GM06990 (cell line): ENCODE results near the gene POC1B.

Experiments used
- DNase-seq: peaks from one replicate; pipeline ENCODE4 v3.0.0-alpha.2; 2011; ENCODE audit not compliant: insufficient read length; ENCODE audit errors: extremely low read depth
- H3K27me3 ChIP-seq: replicated peaks from 2 replicates; pipeline ENCODE4 v1.6.0; 2011; ENCODE audit warnings: low read length; ENCODE audit not compliant: control insufficient read depth, insufficient read depth
- H3K36me3 ChIP-seq: 2 replicates; pipeline ENCODE4 v1.5.1; 2011; ENCODE audit warnings: low read length; ENCODE audit not compliant: control insufficient read depth, insufficient read depth
- H3K4me3 ChIP-seq: replicated peaks from 2 replicates; pipeline ENCODE4 v1.5.1; 2011; ENCODE audit warnings: low read depth, mild to moderate bottlenecking, control low read depth, low read length
- TF ChIP-seq, protein P1 (sequence below): IDR thresholded peaks from 2 replicates; pipeline ENCODE4 v1.5.1; 2011; ENCODE audit warnings: low read length, control low read depth, mild to moderate bottlenecking, inconsistent platforms; ENCODE audit not compliant: insufficient read depth, poor library complexity, severe bottlenecking

POC1B gene

DNA sequence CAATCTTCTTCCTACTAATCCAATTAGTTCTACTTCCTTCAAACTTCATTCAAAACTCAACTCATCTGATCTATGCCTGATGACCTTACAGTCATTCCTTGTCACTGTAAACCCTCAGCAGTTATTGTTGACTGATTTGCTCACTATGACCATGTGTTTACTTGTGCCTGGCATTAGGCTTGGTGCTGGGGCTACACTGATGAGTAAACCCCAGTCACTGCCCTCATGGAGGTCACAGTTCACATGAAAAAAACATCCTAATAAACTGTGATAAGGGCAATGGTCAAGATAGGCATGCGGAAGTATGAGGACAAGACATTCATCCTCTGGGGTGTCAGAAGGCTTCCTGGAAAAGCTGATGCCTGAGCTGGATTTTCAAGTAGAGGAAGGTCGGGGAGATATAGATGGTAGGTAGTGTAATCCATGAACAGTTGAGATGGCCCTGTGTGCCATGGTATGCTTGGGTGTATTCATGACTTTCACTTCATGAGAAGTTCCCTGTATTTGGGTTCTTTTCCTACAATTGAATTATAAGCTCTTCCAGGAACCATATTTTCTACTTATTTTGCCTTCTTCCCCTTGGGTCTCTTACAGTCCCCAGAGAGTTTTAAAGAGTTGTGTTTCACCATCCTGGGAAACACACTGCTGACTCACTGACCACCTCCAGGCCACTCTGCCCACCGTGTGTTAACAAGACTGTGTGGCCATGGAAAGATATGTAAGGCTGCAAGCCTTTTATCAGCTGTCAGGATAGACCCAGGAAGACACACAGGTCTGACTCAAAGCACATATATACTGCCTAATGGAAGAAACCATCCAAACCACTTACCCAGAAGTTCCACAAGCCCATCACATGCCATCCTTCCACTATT is 134.8 kb downstream of the POC1B start:
- DNase-seq: no peak
- H3K36me3 ChIP-seq: no peaks in the 10 kb centered on the region
- TF ChIP-seq, protein P1, sequence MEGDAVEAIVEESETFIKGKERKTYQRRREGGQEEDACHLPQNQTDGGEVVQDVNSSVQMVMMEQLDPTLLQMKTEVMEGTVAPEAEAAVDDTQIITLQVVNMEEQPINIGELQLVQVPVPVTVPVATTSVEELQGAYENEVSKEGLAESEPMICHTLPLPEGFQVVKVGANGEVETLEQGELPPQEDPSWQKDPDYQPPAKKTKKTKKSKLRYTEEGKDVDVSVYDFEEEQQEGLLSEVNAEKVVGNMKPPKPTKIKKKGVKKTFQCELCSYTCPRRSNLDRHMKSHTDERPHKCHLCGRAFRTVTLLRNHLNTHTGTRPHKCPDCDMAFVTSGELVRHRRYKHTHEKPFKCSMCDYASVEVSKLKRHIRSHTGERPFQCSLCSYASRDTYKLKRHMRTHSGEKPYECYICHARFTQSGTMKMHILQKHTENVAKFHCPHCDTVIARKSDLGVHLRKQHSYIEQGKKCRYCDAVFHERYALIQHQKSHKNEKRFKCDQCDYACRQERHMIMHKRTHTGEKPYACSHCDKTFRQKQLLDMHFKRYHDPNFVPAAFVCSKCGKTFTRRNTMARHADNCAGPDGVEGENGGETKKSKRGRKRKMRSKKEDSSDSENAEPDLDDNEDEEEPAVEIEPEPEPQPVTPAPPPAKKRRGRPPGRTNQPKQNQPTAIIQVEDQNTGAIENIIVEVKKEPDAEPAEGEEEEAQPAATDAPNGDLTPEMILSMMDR: no peak
- no peaks in the 10 kb centered on the region for H3K27me3 ChIP-seq
- no peak overlapping the region for H3K4me3 ChIP-seq

DNA sequence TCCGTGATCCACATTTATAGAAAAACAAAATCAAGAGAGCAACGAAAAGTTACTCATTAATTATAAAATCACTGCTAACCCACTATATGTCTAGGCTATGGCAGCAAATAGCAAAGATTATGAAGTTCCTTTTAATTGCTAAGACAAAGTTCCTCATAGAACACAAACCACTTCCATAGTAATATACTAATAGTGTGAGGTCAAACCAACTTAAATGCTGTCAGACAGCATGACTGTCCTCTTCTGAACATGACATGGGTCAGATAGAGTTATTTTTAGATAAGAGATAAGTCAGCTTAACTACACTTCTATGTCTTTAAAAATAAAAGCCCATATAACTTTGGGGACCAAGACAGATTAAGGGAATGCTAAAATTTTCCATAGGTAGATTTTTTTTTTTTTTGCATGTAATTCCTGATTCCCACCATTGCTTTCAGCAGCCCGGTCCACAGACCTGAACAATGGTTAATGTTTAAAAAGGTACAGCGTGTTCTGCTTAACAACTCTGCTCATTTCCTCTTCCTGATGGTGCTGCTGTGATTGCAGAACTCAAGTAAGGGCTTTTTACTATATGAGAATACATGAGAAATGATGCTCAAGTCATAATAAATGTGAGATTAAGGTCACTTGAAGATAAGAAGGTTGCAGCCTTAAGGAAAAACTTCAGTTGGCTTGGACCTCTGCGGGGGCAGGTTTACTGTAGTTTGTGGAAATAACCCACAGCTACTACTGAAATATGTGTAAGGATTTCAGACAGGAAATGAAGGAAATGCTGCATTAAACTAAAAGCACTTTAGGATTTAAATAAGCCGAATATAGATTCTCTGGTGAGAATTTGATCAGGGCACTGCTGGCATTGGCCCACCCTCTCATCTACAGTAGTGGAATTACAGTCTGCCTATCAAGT is 135.8 kb downstream of the POC1B start:
- Histone ChIP-seq H3K4me3 (no peak overlapping the region), H3K27me3 (no peaks in the 10 kb centered on the region), H3K36me3 (no peaks in the 10 kb centered on the region)
- no peak for DNase-seq
- TF ChIP-seq, protein P1: no peak

DNA sequence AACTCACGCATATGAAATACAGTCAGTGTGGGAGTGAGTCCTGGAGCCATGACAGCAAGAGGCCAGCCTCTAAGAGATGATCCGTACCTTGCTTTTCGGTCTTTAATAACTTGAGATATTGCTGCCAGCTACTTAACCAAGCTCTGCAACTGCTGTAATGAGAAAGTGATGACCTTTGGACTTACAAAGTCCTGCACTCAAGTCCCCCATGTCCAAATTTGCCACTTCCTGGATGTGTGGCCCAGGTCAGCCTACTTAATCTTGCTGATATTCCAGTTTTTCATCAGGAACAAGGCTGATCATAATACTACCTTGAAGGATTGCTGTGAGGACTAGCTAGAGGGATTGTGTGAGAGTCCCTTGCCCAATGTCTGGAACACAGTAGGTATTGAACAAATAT is 139.7 kb downstream of the POC1B start:
- no peak for DNase-seq
- Histone ChIP-seq H3K36me3 (no peaks in the 10 kb centered on the region), H3K27me3 (no peaks in the 10 kb centered on the region), H3K4me3 (no peak overlapping the region)
- TF ChIP-seq, protein P1: no peak

DNA sequence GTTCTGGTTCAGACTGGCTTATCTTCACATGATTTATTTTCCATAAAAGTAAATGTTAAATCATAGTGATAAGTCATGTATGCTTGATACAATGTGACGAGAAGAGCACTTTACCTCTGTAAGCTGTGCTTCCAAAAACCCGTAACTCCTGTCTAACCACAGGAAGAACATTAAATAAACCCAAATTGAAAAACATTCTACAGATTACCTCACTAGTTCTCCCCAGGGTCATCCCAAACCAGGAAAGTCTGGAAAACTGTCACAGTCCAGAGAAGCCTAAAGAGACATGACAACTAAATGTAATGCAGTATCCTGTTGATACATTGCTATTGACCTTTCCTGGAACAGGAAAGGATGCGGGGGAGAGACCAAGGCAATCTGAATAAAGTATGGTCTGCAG is 141.0 kb downstream of the POC1B start:
- no peaks in the 10 kb centered on the region for H3K27me3 ChIP-seq
- no peaks in the 10 kb centered on the region for H3K36me3 ChIP-seq
- no peak overlapping the region for H3K4me3 ChIP-seq
- no peak for DNase-seq
- TF ChIP-seq, protein P1: no peak

DNA sequence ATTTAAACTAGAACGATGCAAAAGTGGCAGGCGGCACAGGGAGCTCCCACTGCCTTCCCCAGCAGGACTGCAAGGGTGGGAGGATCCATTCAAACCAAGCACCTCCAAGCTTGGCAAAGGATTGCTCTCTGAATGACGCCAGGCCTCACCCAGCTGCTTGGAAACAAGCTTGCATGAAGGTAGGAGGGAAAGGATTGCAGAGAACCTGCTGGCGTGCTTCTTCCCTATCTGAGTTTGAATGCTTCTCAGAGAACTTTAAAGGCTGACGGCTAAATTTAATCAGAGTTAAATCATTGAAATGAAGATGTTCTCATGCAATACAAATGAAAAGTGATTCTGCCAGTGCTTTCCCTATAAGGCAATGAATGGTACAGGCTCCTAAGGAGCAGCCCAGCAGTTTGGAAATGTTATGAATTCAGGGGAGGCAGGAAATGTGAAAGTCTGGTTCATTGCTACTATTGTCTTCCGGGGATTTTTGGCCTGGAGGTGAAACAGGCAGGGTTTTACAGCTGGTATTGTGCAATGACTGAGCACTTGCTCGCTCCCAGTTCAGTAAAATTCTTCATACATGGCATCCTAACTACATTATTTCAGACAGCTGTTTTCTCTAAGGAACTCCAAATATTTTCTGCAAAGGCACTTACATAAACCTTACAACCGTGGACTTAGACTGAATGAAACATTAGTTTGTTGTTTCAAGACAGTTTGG is 141.6 kb downstream of the POC1B start:
- TF ChIP-seq, protein P1: no peak
- DNase-seq: no peak
- Histone ChIP-seq H3K36me3 (no peaks in the 10 kb centered on the region), H3K4me3 (no peak overlapping the region), H3K27me3 (no peaks in the 10 kb centered on the region)
